HG03060 (cell line): ENCODE results near the gene SH3PXD2B.
"Not testable (repeated sequence)": the region's sequence is repeated elsewhere in the genome, so short reads cannot be mapped to it uniquely, and the experiment has no call there.

Experiments
- ATAC-seq: cut with Tn5 transposase; IDR thresholded peaks from one replicate; pipeline ENCODE4 v1.9.1; 2021; ENCODE audit warnings: low read depth, moderate number of reproducible peaks; ENCODE audit not compliant: unreplicated experiment

SH3PXD2B gene

DNA sequence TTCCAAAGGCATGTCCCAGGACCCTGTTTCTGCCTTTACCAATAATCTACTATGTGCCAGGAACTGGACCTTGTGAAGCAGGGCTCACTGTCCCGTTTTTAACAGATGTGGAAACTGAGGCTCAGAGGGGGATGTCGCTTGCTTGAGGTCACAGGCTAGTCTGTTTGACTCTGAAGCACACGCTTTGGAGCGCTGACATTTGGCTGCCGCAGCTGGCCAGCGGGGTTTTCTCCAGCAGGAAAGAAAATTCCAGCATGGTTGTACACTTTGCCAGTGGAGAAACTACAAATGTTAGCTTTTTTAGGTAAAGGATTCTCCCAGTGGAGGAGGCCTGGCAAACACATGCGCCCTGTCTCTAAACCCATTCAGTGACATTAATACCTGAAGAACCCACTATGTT lies 50.5 kb downstream of the SH3PXD2B start:
- no peak for ATAC-seq

DNA sequence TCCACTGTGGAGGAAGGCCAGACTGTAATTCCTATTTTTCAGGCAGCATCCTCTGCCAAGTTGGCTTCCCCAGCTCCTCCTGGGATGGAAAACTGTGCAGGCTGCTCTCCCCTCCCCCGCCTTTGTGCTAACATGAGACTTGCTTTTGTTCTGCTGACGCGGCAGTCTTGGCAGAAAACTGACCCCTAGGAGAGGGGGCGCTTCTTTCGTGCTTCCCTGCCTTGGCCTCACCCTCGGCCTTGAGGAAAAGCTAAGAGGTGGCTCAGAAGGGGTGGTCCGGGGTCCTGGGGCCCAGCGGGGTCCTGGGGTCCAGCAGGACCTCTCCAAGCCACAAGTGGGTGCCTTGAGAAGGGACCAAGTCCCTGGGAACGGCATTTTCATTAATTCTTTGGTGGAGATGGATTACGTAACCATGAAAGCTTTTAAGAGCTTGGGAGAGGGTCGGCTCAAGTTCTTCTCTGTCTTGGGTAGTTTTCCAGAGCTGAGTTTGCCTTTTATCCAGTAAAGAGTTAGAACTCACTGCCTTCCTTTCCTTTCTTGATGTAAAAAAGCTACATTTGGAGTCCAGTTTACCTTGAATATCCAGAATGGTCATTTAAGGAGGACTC lies 51.0 kb downstream of the SH3PXD2B start:
- ATAC-seq, result no peak

DNA sequence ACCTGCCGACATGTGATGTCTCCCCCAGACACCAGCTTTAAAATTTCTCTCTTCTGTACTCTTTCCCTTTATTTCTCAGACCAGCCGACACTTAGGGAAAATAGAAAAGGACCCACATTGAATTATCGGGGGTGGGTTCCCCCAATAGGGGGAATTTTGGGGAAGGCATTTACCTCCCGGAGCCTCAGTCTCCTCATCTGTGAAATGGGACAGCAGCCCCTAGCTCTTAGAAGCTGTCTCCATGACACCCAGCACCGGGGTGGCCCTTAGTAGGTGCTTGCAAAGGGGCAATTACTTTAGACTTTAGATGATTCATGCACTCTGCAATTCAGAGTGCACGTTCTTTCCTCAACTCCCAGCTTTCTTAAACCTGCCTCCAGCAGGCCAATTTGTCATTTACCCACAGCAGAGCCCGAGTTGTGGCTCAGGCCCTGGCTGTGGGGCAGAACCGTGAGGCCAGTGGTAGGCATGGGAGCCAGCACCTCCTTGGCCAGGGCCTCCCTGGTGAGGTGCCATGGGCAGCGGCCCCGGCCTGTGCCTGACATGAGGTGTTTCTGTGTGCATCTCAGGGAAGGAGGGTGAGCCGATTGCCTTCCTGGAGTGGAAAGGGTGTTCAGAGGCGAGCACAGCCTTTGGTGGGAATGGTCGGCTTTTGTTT lies 51.7 kb downstream of the SH3PXD2B start:
- ATAC-seq, result no peak

DNA sequence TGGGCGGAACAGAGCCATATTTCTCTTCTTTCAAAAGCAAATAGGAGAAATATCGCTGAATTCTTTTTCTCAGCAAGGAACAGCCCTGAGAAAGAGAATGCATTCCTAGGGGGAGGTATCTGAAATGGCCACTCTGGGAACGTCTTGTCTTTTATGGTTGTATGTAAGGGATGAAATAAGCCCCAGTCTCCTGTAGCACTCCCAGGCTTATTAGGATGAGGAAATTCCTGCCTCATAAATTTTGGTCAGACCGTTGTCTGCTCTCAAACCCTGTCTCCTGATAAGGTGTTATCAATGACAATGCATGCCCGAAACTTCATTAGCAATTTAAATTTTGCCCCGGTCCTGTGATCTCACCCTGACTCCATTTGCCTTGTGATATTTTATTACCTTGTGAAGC lies 52.3 kb downstream of the SH3PXD2B start:
- ATAC-seq, result not testable (repeated sequence)

DNA sequence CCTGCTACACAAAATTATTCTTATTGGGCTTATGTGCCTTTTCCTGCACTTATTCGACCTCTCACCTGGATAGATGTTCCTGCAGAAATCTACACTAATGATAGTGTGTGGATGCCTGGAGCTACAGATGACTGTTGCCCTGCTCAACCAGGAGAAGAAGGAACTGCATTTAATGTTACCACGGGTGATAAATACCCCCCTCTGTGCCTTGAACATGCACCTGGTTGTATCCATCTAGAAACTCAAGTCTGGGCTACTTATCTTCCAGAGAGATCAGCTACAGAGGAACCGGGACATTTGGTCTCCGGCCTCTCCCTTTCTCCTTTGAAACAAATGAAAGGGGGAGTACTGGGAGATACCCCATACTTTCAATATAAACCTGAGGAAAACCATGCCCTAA lies 54.5 kb downstream of the SH3PXD2B start:
- ATAC-seq, result no peak

GRCh38 chr5:172399336-172399735 lies 55.0 kb downstream of the SH3PXD2B start:
- ATAC-seq, result no peak

DNA sequence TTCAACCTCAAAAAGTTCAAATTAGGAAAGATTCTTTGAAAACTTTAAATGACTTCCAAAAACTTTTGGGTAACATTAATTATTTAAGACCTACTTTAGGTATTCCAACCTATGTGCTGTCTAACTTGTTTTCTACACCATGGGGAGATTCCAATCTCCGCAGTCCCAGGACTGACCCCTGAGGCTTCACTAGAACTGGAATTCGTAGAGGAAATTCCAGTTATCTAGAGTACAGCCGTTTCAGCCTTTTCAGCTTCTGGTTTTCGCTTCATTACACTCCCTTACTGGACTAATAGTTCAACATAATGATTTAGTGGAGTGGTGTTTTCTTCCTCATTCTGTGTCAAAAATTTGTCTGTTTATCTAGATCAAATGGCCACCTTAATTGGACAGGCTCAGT lies 55.7 kb downstream of the SH3PXD2B start:
- ATAC-seq, result not testable (repeated sequence)

GRCh38 chr5:172396994-172397393 lies 57.3 kb downstream of the SH3PXD2B start:
- ATAC-seq, result not testable (repeated sequence)

DNA sequence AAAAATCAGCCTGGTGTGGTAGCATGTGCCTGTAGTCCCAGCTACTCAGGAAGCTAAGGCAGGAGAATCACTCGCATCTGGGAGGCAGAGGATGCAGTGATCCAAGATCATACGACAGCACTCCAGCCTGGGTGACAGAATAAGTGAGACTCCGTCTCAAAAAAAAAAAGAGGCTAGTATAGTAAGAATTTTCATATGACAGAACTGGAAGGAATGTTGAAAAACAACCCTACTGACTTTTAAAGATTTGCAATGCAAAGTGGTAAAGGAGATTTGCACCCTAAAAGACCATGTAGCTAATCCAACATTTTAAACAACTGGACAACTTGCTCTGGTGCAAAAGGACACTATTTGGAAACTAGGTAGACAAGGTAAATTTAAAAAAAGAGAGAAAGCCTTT lies 58.1 kb downstream of the SH3PXD2B start:
- ATAC-seq, result no peak

DNA sequence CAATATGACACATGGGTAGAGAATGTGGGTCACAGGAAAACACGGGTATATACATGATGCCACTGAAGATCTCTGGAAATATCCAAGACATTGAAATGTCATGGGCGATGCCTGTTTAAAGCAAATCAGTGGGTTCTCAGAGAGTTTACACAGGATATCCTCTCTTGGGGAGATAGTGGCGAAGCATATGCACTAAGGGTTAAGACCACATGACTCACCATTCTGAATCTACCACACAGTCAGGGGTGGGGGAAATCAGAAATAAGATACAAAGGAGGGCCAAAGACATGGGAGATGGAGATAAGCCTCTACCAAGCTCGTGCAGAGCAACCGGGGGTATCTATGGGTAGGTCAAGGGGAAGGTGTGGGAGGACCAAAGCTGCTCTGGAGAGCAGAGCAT lies 58.8 kb downstream of the SH3PXD2B start:
- ATAC-seq, result no peak

DNA sequence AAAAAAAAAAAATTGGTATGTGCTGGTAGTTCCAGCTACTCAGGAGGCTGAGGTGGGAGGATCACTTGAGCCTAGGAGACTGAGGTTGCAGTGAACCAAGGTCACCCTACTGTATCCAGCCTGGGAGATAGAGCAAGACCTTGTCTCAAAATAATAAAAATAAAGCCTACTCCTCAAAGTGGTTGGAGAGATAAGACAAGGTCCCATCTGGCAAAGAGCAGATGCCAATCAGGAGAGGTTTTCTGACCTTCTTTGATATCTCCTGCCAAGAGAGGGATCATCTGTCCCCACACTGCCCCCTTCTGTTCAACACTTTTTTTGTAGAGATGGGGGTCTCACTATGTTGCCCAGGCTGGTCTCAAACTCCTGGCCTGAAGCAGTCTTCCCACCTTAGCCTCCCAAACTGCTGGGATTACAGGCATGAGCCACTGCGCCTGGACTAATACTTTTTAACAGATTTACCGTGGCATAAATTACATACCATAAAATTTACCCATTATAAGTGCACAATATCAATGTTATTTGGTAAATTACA lies 64.7 kb downstream of the SH3PXD2B start:
- no peak for ATAC-seq

DNA sequence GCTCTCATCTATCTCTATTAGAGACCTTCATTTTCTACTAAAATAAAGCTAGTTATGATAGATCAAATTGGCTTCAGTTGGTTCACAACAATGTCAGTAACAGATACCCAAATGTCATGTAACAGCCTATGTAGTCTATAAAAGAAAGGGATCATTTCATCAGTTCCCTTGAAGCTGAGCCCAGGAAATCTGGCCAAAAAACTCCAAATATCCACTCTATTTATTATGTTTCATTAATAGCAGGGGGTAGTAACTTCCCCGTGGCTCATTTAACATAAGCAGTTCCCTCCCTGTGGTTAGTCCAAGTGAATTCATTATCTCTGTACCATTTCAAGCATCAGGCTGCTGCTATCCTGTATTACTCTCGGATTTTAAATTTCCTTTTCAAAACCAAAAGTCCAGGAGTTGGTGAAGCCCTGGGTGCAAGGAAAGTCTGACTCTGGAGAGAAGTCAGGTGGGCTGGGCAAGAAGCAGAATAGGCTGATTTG lies 66.0 kb downstream of the SH3PXD2B start:
- no peak for ATAC-seq

GRCh38 chr5:172385707-172386106 lies 68.6 kb downstream of the SH3PXD2B start:
- no peak for ATAC-seq

DNA sequence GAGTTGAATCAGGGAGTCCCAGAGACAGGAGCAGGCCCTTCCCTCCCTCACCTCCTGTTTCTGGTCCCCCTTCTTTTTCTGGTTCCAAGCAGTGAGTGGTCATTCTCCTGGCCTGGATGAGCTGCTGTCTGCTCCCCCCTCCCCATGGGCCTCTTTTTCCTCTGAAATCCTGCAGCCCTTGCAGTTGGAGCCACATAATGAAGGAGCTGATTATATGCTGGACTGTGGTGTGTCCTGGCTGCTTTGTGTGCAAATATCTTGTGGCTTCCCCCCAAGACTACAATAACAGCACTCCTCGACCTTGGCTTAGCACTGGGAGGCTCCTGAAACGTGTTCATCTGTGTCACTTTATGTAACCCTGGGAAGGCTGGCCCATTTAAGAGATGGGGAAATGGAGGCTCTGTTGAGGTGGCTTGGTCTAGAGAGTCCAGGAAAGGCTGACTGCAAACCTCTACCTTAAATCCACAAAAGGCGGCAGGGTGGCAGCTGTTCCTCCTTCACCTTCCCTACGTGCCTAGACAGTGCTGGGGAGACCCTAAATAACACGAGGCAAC lies 69.2 kb downstream of the SH3PXD2B start:
- ATAC-seq, result no peak

DNA sequence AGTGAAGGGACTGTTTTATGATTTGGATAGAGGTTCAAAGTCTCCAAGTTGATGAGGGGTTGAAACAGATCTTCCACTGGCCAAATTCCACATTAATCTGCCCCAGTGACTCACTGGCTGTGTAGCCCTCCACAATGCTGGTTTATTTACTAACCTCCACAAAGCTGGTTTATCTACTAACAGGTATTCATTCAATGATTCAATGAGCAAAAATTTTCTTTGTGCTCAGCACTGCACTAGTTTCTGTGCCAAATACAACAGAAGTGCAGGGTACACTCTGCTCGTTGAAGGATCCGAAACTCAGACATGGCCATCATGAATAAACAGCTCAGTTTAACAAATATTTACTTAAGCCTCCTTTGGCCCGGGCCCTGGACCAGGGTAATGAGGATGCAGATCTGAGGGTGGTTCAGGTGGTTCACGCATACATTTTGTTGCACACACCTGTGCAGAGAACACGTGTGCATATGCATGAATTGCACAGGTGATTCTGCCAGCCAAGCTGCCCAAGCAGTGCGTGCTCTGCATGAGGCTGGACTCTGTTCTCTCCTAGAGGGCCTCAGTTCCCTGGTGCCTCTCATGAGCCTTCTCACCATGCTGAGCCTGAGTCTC lies 71.0 kb downstream of the SH3PXD2B start:
- ATAC-seq, result no peak

- no peak for ATAC-seq
Observed at GRCh38 chr5:172380987-172381643, 73.2 kb downstream of the SH3PXD2B start.

DNA sequence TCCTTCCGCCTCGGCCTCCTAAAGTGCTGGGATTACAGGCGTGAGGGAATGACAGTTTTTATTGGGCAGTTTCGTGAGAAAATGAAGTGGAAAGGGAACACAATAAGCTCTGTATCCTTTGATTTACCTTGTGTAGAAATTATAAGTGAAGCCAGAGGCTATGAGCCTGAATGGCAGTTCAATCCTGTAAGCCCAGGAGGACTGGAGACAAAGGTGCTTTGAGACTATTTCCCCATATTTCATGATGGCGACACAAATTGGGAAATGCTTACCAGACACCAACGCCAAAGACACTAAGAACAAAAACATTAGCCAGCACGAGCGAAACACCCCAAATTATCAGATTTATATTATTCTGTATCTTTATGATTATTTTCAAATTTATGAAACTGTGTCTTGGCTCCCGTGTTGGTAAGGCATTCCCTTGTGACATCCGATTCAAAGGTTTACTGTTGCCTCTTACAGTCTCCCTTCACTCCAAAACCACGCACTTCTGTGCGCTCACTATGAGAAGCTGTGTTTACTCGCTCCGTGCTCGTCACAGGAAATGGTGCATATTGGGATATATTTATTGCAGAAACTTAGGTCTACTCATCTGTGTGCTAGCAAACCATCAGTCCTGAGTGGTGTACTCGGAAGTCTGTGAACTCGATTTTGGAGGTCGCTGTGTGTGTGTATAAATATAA lies 73.9 kb downstream of the SH3PXD2B start:
- no peak for ATAC-seq

DNA sequence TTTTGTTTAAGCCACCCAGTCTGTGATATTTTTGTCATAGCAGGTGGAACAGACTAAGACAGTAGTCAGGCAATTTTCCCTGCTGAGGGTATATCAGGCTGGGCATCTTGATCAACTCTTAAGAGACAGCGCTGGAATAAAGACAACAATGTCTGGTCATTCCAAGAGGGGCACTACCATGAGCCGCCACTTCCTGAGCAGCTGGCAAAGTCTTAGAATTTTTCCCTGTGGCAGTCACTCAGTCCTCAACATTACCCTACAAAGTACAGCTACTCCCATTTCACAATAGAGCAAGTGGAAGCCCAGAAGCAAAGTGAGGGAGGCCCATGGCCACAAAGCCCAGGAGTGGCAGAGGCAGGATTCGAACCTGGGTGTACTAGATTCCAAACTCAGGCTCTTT lies 74.8 kb downstream of the SH3PXD2B start:
- ATAC-seq, result no peak

GRCh38 chr5:172377856-172378255 lies 76.5 kb downstream of the SH3PXD2B start:
- ATAC-seq, result no peak

DNA sequence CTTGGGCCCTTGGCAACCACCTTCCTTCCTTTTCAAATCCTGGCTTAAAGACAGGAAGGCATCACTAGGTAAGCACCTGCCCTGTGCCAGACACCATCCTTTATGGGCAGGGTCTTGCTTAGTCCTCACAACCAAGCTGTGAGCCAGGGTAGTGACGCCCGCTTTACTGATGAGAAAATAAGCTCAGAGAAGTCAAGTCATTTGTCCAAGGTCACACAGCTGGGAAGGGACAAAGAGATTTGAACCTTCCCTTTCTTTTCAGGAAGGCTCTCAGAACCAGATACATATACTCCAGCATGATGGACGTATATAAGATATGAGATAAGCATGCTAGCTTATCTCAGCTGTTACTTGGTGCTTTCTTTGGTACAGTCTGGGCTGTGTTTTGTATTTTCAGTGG lies 76.9 kb downstream of the SH3PXD2B start:
- ATAC-seq, result no peak
